HUES64 (cell line): ENCODE measurements around the gene CHST8.
A peak's percentile ranks its signal among the peaks of the same experiment; 100 is the strongest.
"Not testable (repeated sequence)": the region's sequence is repeated elsewhere in the genome, so short reads cannot be mapped to it uniquely, and the experiment has no call there.

Experiments used
- H3K27ac ChIP-seq: 2 replicates; pipeline ENCODE4 v1.7.0; 2013; ENCODE audit warnings: low read depth, low read length, inconsistent platforms
- H3K27me3 ChIP-seq: 2 replicates; pipeline ENCODE4 v1.6.1; 2013; ENCODE audit warnings: mild to moderate bottlenecking, low read length; ENCODE audit not compliant: insufficient read depth
- H3K36me3 ChIP-seq: 2 replicates; pipeline ENCODE4 v1.6.1; 2013; ENCODE audit warnings: mild to moderate bottlenecking, low read length; ENCODE audit not compliant: insufficient read depth
- H3K4me1 ChIP-seq: 2 replicates; pipeline ENCODE4 v1.6.1; 2013; ENCODE audit warnings: mild to moderate bottlenecking, low read length, moderate library complexity; ENCODE audit not compliant: insufficient read depth
- H3K4me3 ChIP-seq: 2 replicates; pipeline ENCODE4 v1.5.1; 2013; ENCODE audit warnings: mild to moderate bottlenecking, low read length, moderate library complexity
- H3K9ac ChIP-seq: 2 replicates; pipeline ENCODE4 v1.6.1; 2013; ENCODE audit warnings: mild to moderate bottlenecking, low read depth, low read length
- H3K9me3 ChIP-seq: 2 replicates; pipeline ENCODE4 v1.6.1; 2013; ENCODE audit warnings: low read depth, low read length; ENCODE audit not compliant: insufficient read depth
- WGBS: fragments of 150-250, 120-280 bp; methylation state at CpG from one replicate; pipeline ENCODE4 v1.1.7; 2013; ENCODE audit warnings: missing lambda C conversion rate; 5-methylcytosine and 5-hydroxymethylcytosine counted together

CHST8 gene

GRCh38 chr19:33602576-33603204 lies 19.1 kb upstream of the CHST8 start:
- H3K27me3 ChIP-seq = no peaks in the 10 kb centered on the region
- 79% methylated on average over 16 of the region's 16 CpGs for WGBS
- peaks cover 16% of the 10 kb centered on the region for H3K9me3 ChIP-seq
- H3K27ac ChIP-seq = no peak overlapping the region
- peaks cover 8% of the 10 kb centered on the region; the same call in 1 of the 2 replicates for H3K4me1 ChIP-seq
- H3K9ac ChIP-seq = no peak overlapping the region
- H3K36me3 ChIP-seq = no peaks in the 10 kb centered on the region
- no peak overlapping the region for H3K4me3 ChIP-seq

- H3K27me3 ChIP-seq = no peaks in the 10 kb centered on the region
- no peaks in the 10 kb centered on the region for H3K36me3 ChIP-seq
- no peak overlapping the region for H3K27ac ChIP-seq
- peaks cover 14% of the 10 kb centered on the region for H3K9me3 ChIP-seq
- H3K4me1 ChIP-seq = peaks cover 8% of the 10 kb centered on the region; the same call in 1 of the 2 replicates
- no peak overlapping the region for H3K4me3 ChIP-seq
- H3K9ac ChIP-seq = 0 out of 2 replicates have a peak overlapping the region, but pooled peaks have one; percentile 13
- 90% methylated on average over 6 of the region's 6 CpGs for WGBS
These were observed 18.4 kb upstream of the CHST8 start for GRCh38 chr19:33603377-33603776.

GRCh38 chr19:33604651-33605050 lies 17.1 kb upstream of the CHST8 start:
- Histone ChIP-seq H3K9me3 (peaks cover 17% of the 10 kb centered on the region), H3K4me3 (no peak overlapping the region), H3K9ac (no peak overlapping the region), H3K36me3 (no peaks in the 10 kb centered on the region), H3K27ac (no peak overlapping the region), H3K27me3 (no peaks in the 10 kb centered on the region), H3K4me1 (peaks cover 8% of the 10 kb centered on the region; the same call in 1 of the 2 replicates)
- 93% methylated on average over 5 of the region's 5 CpGs for WGBS

- H3K4me1 ChIP-seq, H3K9ac ChIP-seq, H3K4me3 ChIP-seq, H3K27me3 ChIP-seq, H3K36me3 ChIP-seq, H3K27ac ChIP-seq: not testable (repeated sequence)
- peaks cover 17% of the 10 kb centered on the region for H3K9me3 ChIP-seq
- WGBS = 91% methylated on average over 5 of the region's 5 CpGs
These were observed 15.9 kb upstream of the CHST8 start for GRCh38 chr19:33605803-33606295.

GRCh38 chr19:33606556-33606955 lies 15.2 kb upstream of the CHST8 start:
- no peak overlapping the region for H3K4me3 ChIP-seq
- no peaks in the 10 kb centered on the region for H3K36me3 ChIP-seq
- no peak overlapping the region for H3K9ac ChIP-seq
- WGBS = 83% methylated on average over 4 of the region's 4 CpGs
- peaks cover 10% of the 10 kb centered on the region for H3K9me3 ChIP-seq
- H3K27me3 ChIP-seq = no peaks in the 10 kb centered on the region
- H3K4me1 ChIP-seq = peaks cover 8% of the 10 kb centered on the region; the same call in 1 of the 2 replicates
- no peak overlapping the region for H3K27ac ChIP-seq

GRCh38 chr19:33609353-33609752 lies 12.4 kb upstream of the CHST8 start:
- WGBS = 95% methylated on average over 1 of the region's 1 CpG
- H3K36me3 ChIP-seq = no peaks in the 10 kb centered on the region

GRCh38 chr19:33610588-33610987 lies 11.2 kb upstream of the CHST8 start:
- H3K27me3 ChIP-seq = no peaks in the 10 kb centered on the region
- H3K9me3 ChIP-seq = peaks cover 5% of the 10 kb centered on the region; the same call in 1 of the 2 replicates
- no peak overlapping the region for H3K9ac ChIP-seq
- H3K4me3 ChIP-seq = no peak overlapping the region
- WGBS = 100% methylated on average over 1 of the region's 1 CpG
- H3K36me3 ChIP-seq = no peaks in the 10 kb centered on the region
- H3K27ac ChIP-seq = no peak overlapping the region
- no peaks in the 10 kb centered on the region for H3K4me1 ChIP-seq

More at GRCh38 chr19:33609353-33609752, 12.4 kb upstream of the CHST8 start:
- Histone ChIP-seq H3K4me1 (no peaks in the 10 kb centered on the region), H3K27ac (no peak overlapping the region), H3K4me3 (no peak overlapping the region), H3K27me3 (no peaks in the 10 kb centered on the region), H3K9me3 (peaks cover 5% of the 10 kb centered on the region; the same call in 1 of the 2 replicates), H3K9ac (no peak overlapping the region)

GRCh38 chr19:33612928-33613619 lies 8.7 kb upstream of the CHST8 start:
- 88% methylated on average over 11 of the region's 11 CpGs for WGBS

GRCh38 chr19:33613620-33614000 lies 8.1 kb upstream of the CHST8 start:
- 88% methylated on average over 3 of the region's 3 CpGs for WGBS
- Histone ChIP-seq H3K4me3 (no peak overlapping the region), H3K4me1 (no peaks in the 10 kb centered on the region), H3K36me3 (no peaks in the 10 kb centered on the region), H3K9ac (no peak overlapping the region), H3K27ac (no peak overlapping the region), H3K27me3 (peaks cover 8% of the 10 kb centered on the region; the same call in 1 of the 2 replicates), H3K9me3 (peaks cover 5% of the 10 kb centered on the region; the same call in 1 of the 2 replicates)

More at GRCh38 chr19:33612928-33613619, 8.7 kb upstream of the CHST8 start:
- no peak overlapping the region for H3K4me3 ChIP-seq
- H3K36me3 ChIP-seq = no peaks in the 10 kb centered on the region
- H3K9me3 ChIP-seq = peaks cover 5% of the 10 kb centered on the region; the same call in 1 of the 2 replicates
- H3K27ac ChIP-seq = no peak overlapping the region
- H3K4me1 ChIP-seq = no peaks in the 10 kb centered on the region
- H3K27me3 ChIP-seq = peaks cover 7% of the 10 kb centered on the region; the same call in 1 of the 2 replicates
- H3K9ac ChIP-seq = no peak overlapping the region

- 94% methylated on average over 4 of the region's 4 CpGs for WGBS
- no peaks in the 10 kb centered on the region for H3K36me3 ChIP-seq
- H3K27ac ChIP-seq = no peak overlapping the region
- no peak overlapping the region for H3K4me3 ChIP-seq
- H3K9ac ChIP-seq = no peak overlapping the region
- peaks cover 34% of the 10 kb centered on the region for H3K27me3 ChIP-seq
- H3K9me3 ChIP-seq = no peaks in the 10 kb centered on the region
- H3K4me1 ChIP-seq = no peaks in the 10 kb centered on the region
These were observed 5.4 kb upstream of the CHST8 start for GRCh38 chr19:33616346-33616745.

- Histone ChIP-seq H3K9me3 (no peaks in the 10 kb centered on the region), H3K36me3 (no peaks in the 10 kb centered on the region), H3K27ac (no peak overlapping the region), H3K4me1 (no peaks in the 10 kb centered on the region), H3K4me3 (no peak overlapping the region), H3K27me3 (peaks cover 38% of the 10 kb centered on the region), H3K9ac (no peak overlapping the region)
- 85% methylated on average over 4 of the region's 4 CpGs for WGBS
These were observed 4.9 kb upstream of the CHST8 start for GRCh38 chr19:33616857-33617256.
